GM12872 (cell line): ENCODE data around the gene MTARC2.

Experiments used
- CTCF ChIP-seq: IDR thresholded peaks from 3 replicates; pipeline ENCODE4 v1.5.1; 2011; ENCODE audit warnings: low read depth, mild to moderate bottlenecking, low read length, moderate library complexity; ENCODE audit not compliant: insufficient read depth

Gene MTARC2

GRCh38 chr1:220825819-220826551, 77.9 kb downstream of the MTARC2 start:
- TF ChIP-seq CTCF: no peak

- no peak for TF ChIP-seq CTCF
These were observed 78.6 kb downstream of the MTARC2 start for GRCh38 chr1:220826729-220827128.

- no peak for TF ChIP-seq CTCF
These were observed 79.5 kb downstream of the MTARC2 start for GRCh38 chr1:220827445-220828178.

DNA sequence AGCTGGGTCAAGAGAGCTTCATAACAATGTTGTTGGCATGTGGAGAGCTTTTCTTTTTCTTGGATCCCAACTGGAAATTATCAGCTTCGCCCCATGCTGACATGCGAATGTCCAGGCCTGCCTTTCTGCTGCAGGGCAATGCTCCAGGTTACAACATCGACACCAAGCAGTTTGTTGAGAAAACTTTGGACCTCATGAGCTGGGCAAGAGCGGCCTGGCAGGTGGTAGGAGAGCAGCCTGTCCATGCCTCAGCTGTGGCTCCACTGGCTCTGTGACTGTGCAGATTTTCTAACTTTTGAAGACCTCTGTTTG, 80.0 kb downstream of the MTARC2 start:
- no peak for TF ChIP-seq CTCF

- no peak for TF ChIP-seq CTCF
These were observed 80.9 kb downstream of the MTARC2 start for GRCh38 chr1:220828950-220829586.

GRCh38 chr1:220833436-220833835, 85.3 kb downstream of the MTARC2 start:
- no peak for TF ChIP-seq CTCF
